Measurements from ENCODE around the gene FLII.
"Not testable (repeated sequence)": the region's sequence is repeated elsewhere in the genome, so short reads cannot be mapped to it uniquely, and the experiment has no call there.

FLII gene

DNA sequence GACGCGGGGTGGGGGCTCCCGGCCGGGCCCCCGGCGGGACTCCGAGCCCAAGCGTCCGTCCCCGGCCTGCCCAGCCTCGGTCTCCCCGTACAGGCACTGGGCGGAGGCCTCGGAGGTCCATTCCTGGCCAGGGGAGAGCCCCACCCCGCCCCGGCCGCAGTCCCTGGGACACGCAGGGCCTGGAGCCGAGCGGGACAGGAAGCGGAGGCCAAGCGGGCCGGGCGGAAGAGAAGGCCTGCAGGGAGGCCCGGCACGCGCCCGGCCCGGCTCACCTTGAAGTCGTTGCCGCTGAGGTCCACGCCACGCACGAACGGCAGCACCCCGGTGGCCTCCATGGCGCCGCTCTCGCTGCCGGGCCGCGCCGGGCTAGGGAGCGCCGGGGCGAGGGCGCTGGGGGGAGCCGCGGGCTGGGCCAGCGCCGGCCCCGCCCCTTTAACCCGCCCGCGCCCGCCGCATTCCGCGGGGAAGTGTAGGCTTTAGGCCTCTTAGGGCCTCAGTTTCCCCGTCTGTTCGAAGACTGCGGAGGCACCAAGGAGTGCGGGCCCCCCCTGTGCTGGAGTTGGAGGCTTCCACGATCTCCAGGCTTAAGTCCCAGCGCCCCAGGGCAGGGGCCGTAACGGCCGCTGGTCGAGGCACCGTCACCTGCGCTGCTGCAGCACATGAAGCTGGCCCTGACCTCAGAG, at the start of gene FLII:
Gene FLII, minus strand, starts transcription at position 383 of the 683 bp plus-strand sequence. Its CDS starts 48 bp downstream, at position 335.
- FAIRE-seq = peak; percentile 95

GRCh38 chr17:18303206-18303605, 44.7 kb upstream of the FLII start:
- peak; percentile 57 for FAIRE-seq
- DNase-seq (ENCODE audit: insufficient read length, low spot score) = not testable (repeated sequence)

More for the DNA sequence above, at the start of gene FLII:
- DNase-seq (ENCODE audit: insufficient read length, low spot score) = peak; percentile 64

GRCh38 chr17:18300725-18301480, 42.4 kb upstream of the FLII start:
- DNase-seq (ENCODE audit: insufficient read length, low spot score) = no peak

DNA sequence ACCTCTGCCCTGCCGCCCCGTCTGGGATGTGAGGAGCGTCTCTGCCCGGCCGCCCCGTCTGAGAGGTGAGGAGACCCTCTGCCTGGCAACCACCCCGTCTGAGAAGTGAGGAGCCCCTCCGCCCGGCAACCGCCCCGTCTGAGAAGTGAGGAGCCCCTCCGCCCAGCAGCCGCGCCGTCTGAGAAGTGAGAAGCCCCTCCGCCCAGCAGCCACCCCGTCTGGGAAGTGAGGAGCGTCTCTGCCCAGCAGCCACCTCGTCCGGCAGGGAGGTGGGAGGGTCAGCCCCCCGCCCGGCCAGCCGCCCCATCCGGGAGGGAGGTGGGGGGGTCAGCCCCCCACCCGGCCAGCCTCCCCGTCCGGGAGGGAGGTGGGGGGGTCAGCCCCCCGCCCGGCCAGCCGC, 39.5 kb upstream of the FLII start:
- FAIRE-seq; DNase-seq (ENCODE audit: insufficient read length, low spot score): not testable (repeated sequence)

More at GRCh38 chr17:18300725-18301480, 42.4 kb upstream of the FLII start:
- FAIRE-seq = no peak

DNA sequence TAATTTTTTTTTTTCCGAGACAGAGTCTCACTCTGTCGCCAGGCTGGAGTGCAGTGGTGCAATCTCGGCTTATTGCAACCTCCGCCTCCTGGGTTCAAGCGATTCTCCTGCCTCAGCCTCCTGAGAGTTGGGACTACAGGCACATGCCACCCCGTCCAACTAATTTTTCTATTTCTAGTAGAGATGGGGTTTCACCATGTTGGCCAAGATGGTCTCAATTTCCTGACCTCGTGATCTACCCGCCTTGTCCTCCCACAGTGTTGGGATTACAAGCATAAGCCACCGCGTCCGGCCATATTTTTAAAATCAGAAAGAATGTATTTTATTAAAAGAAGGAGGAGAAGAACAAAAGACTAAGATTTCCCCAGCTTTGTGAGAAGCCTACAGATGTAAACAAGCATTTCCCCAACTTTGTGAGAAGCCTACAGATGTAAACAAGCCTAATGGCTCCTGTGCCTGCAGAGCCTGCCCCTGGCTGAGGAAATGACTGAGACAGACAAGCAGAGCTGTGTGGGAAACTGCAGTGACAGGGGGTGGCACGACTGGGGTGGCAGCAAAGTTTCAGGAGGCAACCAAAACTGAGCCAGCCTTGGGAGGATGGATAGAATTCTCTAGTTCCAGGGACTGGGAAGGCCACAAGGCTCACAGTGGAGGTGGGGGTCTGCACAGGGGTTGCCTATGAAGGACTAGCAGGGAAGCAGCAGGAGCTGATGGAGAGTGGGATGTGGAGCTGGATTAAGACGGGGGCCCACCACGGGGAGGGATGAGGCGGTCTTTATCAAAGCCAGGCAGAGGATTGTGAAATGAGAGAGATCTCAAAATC, 33.4 kb upstream of the FLII start:
- no peak for FAIRE-seq

GRCh38 chr17:18285296-18285695, 26.8 kb upstream of the FLII start:
- DNase-seq (ENCODE audit: insufficient read length, low spot score) (no peak), FAIRE-seq (peak; percentile 84)

More for the DNA sequence above, 33.4 kb upstream of the FLII start:
- DNase-seq (ENCODE audit: insufficient read length, low spot score) = no peak

GRCh38 chr17:18281788-18282187, 23.2 kb upstream of the FLII start:
- DNase-seq (ENCODE audit: insufficient read length, low spot score) (no peak), FAIRE-seq (peak; percentile 23)

DNA sequence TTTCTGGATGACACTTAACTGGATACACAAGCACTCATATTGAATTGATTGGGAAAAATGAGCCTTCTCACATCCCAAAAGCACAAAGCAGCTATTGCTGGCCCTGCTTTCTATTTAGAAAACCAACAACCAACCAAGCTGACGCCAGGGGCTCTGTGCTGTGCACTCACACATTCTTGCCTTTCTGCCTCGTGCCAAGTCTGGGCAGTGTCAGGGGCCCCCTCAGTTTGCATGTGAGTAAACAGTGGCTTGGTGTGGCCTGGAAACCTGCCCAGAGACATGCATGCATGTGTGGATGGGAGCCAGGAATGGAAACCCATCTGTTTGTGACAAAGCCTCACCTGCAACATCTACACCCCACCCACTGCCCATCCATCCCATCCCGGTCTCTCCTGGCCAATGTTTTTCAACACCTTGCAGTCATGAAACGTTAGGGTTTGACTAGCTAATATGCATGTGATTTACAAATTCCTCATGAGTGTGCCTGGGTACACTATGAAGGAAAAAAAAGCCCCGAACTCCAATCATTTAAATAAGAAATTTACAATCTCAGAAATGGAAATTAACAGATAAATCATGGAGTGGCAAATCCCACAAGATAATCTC, 22.3 kb upstream of the FLII start:
- no peak for DNase-seq (ENCODE audit: insufficient read length, low spot score)
- FAIRE-seq = no peak

DNA sequence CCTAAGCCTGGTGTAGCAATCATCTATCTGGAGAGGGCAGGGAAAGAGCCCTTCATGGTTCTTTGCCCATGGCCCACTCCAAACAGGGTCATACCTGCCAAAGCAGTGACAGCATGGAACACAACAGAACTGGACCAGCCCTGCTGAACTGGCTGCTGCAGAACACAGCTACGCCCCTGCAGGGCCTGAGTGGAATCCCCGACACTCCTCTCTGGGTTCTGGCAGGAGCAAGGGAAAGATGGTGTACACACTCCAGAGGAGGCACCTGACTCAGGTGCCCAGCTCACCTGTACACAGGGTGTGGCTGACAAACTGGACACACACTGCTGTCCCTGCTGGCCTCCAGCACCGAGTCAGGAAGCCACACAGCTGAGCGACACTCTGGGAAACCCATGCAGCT, 21.7 kb upstream of the FLII start:
- FAIRE-seq (peak; percentile 68), DNase-seq (ENCODE audit: insufficient read length, low spot score) (no peak)

DNA sequence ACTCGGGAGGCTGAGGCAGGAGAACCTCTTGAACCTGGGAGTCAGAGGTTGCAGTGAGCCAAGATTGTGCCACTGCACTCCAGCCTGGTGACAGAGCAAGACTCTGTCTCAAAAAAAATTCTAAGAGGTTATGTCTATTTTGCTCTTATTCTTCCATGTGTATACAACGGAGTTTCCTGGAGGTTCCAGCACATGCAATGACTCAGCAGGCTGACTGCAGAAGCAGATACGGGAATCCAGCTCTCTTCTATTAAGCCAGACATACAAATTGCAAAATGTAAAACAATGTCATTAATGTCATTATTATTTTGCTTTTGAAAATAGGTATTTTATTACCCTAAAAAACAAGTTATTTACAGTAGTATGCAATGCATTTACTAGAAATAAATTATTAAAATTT, 20.3 kb upstream of the FLII start:
- DNase-seq (ENCODE audit: insufficient read length, low spot score) (no peak), FAIRE-seq (no peak)

DNA sequence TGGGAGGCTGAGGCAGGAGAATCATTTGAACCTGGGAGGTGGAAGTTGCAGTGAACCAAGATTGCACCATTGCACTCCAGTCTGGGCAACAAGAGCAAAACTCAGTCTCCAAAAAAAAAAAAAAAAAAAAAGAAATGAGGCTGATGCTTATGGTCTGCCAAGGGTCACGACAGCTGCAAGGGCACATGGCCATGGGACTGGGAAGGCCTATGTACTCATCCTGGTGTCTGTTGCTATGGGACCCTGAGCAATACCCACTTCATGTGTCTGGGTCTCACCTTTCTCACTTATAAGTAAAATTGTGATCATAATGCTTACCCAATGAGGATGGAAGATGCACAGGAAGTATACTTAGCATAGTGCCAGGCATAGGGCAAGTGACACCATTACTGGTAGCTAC, 18.5 kb upstream of the FLII start:
- DNase-seq (ENCODE audit: insufficient read length, low spot score) = no peak
- no peak for FAIRE-seq

DNA sequence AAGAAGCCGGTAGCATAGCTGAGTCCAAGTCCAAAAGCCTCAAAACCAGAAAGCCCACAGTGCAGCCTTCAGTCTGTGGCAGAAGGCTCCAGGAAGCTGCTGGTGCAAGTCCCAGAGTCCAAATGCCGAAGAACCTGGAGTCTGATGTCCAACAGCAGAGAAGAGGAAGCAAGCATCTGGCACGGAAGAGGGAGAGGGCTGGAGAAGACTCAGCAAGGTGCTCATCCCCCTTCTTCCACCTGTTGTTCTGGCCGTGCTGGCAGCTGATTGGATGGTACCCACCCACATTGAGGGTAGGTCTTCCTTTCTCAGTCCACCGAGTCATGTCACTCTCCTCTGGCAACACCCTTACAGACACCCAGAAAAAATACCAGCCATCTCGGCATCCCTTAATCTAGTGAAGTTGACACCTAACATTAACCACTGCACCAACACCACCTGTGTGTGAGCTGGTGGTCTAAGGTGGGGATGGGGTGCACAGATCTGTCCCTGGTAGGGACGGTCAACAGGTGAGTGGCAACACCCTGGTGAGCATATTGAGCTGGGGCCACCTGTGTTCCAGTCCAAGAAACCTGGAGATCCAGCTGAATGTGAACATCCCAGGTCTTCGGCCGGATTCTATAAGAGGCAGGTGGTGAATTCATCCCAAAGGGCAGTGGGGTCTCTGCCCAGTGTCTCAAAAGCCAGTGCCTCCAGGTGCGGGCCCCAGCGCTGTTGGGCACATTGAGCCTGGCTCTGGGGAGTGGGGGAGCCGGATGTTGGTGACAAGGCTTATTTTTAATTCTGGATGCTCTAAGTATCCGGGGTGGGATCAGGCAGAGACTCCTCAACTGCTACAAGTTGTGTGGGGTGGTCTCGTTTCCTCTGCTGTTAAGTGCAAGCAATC, 11.8 kb upstream of the FLII start:
- DNase-seq (ENCODE audit: insufficient read length, low spot score) = no peak
- peak; percentile 74 for FAIRE-seq

DNA sequence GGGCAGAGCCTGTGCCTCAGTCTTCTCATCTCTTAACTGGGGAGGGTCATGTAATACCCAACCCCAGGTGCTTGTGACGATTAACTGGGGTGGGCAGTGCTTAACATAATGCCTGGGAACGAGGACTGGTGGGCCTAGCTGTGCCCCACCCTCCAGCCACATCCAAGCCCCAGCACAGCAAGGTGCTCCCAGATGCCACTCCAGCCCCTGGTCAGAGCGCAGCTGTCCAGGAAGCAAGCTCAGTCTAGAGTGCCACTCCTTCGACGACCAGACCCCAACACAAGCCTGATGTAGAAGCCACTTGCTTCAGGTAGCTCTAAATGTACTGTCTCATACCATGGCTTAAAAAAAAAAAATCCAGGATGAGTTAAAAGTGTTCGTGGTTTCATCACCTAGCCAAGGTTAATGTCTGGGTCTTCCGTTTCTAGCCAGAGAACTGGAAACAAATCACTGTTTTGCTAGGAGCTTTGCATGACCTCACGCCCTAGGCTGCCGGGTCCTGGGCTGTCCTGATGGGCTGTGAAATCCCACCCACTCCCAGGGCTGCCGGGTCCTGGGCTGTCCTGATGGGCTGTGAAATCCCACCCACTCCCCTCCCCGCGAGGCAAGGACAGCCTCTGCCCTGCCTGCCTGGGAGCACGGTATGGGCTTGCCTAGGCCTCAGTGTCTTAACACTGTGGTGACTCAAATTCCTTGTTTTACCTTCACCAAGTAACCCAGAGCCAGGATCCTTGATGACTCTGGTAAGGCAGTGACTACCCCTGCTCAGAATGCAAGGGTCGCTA, 9.6 kb upstream of the FLII start:
- FAIRE-seq (peak; percentile 72), DNase-seq (ENCODE audit: insufficient read length, low spot score) (peak; percentile 56)

DNA sequence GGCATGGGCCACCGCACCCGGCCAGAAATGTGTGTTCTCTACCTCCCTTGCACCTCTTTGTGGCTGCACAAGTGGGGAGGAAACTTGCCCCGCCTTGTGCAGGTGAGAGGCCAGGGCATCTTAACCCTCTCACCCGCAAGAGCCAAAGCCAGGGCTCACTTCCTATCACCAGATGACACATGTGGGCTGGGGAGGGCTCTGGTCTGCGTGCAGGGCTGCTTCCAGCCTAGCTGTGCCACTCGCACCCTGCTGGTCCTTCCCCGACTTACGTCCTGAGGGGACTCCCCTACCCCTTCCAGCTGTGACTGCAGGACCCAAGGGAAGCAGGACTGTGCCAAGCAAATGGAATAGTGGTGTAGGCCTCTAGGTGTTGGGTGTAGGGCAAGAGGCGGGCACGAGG, 8.8 kb upstream of the FLII start:
- DNase-seq (ENCODE audit: insufficient read length, low spot score) (no peak), FAIRE-seq (peak; percentile 84)

DNA sequence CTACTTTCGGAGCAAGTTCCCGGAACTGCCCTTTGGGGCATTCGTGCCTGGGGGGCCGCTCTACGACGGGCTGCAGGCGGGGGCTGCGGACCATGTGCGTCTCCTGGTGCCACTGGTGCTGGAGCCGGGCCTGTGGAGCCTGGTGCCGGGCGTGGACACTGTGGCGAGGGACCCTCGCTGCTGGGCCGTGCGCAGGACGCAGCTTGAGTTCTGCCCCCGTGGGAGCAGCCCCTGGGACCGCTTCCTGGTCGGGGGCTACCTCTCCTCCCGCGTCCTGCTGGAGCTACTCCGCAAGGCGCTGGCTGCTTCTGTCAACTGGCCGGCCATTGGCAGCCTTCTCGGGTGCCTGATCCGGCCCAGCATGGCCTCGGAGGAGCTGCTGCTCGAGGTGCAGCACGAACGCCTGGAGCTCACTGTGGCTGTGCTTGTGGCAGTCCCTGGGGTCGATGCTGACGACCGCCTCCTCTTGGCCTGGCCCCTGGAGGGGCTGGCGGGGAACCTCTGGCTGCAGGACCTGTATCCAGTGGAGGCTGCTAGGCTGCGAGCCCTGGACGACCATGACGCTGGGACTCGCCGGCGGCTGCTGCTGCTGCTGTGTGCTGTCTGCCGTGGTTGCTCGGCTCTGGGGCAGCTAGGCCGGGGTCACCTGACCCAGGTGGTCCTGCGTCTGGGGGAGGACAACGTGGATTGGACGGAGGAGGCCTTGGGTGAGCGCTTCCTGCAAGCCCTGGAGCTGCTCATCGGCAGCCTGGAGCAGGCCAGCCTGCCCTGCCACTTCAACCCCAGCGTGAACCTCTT, 5.5 kb upstream of the FLII start:
- FAIRE-seq (no peak), DNase-seq (ENCODE audit: insufficient read length, low spot score) (no peak)

DNA sequence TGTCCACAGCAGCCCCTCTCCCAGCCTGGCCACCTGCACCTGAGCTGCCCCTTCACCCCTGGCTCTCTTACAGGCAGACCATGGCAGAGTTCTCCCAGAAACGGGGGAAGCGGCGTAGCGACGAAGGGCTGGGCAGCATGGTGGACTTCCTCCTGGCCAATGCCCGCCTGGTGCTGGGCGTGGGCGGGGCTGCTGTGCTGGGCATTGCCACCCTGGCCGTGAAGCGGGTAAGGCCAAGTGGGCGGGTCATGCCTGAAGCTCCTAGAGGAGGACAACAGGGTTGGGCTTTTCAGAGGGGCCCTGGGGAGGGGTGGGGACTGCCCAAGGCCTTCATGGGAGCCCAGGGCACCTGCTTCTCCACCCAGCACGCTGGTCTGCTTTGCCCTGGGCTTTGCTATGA, 4.1 kb upstream of the FLII start:
- no peak for DNase-seq (ENCODE audit: insufficient read length, low spot score)
- FAIRE-seq = peak; percentile 23

DNA sequence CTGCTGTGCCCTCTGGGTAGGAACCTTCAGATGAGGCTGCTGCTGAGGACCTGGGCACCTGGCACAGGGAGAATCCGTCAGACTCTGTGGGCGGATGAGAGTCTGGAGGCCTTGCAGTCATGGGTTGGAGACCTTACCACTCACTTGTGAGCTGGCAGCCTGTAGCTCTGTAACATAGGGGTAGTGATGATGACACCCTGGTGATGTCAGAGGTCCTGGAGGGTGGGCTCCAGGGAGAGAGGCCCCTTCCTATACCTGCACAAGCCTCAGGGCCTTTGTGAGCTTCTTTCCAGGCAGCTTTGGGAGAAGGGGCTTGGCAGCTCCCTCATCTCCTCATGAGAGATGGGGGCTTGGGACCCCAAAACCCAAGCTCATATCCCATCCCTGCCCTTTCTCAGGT, 3.6 kb upstream of the FLII start:
- no peak for FAIRE-seq
- DNase-seq (ENCODE audit: insufficient read length, low spot score) = no peak

DNA sequence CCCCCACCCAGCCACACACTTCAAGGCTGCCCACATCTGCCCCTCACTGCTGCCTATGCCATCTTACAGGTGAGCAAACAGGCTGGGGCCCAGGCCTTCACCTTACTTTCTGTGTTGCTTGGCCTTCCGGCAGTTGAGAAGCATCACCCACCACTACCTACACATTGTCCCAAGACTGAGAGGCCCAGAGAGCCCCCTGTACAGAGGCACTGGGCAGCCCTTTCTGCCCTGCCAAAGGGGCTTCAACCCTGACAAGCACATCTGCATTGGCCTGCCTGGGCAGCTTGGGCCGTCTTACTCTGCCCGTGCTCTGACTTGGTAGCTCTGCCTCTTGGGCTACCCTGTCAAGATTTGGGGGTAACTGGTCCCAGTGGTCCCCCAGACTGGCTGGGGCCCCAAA, 3.1 kb upstream of the FLII start:
- DNase-seq (ENCODE audit: insufficient read length, low spot score) = no peak
- FAIRE-seq = no peak
